HepG2 (cell line): ENCODE data around the gene TOX4. TPM values are rescaled to one million over a fixed set of nuclear protein-coding genes. Genes with fewer than 3 reads are reported as not detected.
A peak's percentile ranks its signal among the peaks of the same experiment; 100 is the strongest.

Experiments
- ADNP ChIP-seq: sonication (generic); formaldehyde crosslinking; IDR thresholded peaks from 2 replicates; pipeline ENCODE4 v1.4.0; 2020; ENCODE audit warnings: missing genetic modification reagents
- KDM5B ChIP-seq: sonication (generic); formaldehyde crosslinking; IDR thresholded peaks from 2 replicates; pipeline ENCODE4 v1.4.0; 2020; ENCODE audit warnings: missing genetic modification reagents, mild to moderate bottlenecking, borderline replicate concordance
- NPAS2 ChIP-seq: sonication (generic); formaldehyde crosslinking; IDR thresholded peaks from 2 replicates; pipeline ENCODE4 v1.8.0; 2022; ENCODE audit warnings: mild to moderate bottlenecking, missing genetic modification reagents, borderline replicate concordance
- SATB2 ChIP-seq: sonication (generic); formaldehyde crosslinking; IDR thresholded peaks from 2 replicates; pipeline ENCODE4 v1.5.0; 2020; ENCODE audit warnings: missing genetic modification reagents
- ZIK1 ChIP-seq: sonication (generic); formaldehyde crosslinking; IDR thresholded peaks from 2 replicates; pipeline ENCODE4 v1.5.0; 2020; ENCODE audit warnings: mild to moderate bottlenecking, low read depth, missing genetic modification reagents, borderline replicate concordance
- ZNF652 ChIP-seq: IDR thresholded peaks from 2 replicates; pipeline ENCODE4 v1.6.1; 2016; ENCODE audit warnings: low read depth, borderline replicate concordance
- polyA plus RNA-seq, 8 experiments: library from polyadenylated mRNA; depleted of rRNA in 3 of 8; stranded (reverse) in 7 of 8; unstranded in 1 of 8; fragments of >200 nt; fragmentation: Illumina TruSeq in 4 of 8; extraction: Trizol in 4 of 8; gene quantifications; 2 replicates each; pipeline versions ENCODE4 v1.2.1 to v1.2.3, GENCODE V29; 2011 to 2016; ENCODE audit warnings: low read depth in 4 of 8, missing spikeins in 1 of 8, mixed read lengths in 1 of 8; ENCODE audit not compliant: insufficient read depth in 1 of 8
- total RNA-seq, 5 experiments: library from RNA; depleted of rRNA; stranded (reverse); fragments of >200 nt; fragmentation: Illumina TruSeq; extraction: Trizol; gene quantifications; 2 replicates each; pipeline ENCODE4 v1.2.3, GENCODE V29; 2016; ENCODE audit warnings: low read depth in 1 of 5
- TF ChIP-seq, protein P1 (sequence below): sonication (generic); formaldehyde crosslinking; IDR thresholded peaks from 2 replicates; pipeline ENCODE4 v1.5.1; 2020; ENCODE audit warnings: mild to moderate bottlenecking, missing genetic modification reagents, borderline replicate concordance
- TF ChIP-seq, protein P2 (sequence below): sonication (generic); formaldehyde crosslinking; IDR thresholded peaks from 2 replicates; pipeline ENCODE4 v1.4.0; 2020; ENCODE audit warnings: mild to moderate bottlenecking, missing genetic modification reagents
- TF ChIP-seq, protein P3 (sequence below): IDR thresholded peaks from 2 replicates; pipeline ENCODE4 v1.6.1; 2016; ENCODE audit warnings: low read depth, borderline replicate concordance
- TF ChIP-seq, protein P4 (sequence below): sonication (generic); formaldehyde crosslinking; IDR thresholded peaks from 2 replicates; pipeline ENCODE4 v1.4.0; 2020; ENCODE audit warnings: missing genetic modification reagents

TOX4 gene
- total and polyA plus RNA-seq, 2 of the 13 experiments (the other 11 are each of a cell fraction or from before 2014, with no cell fraction given) = 71.8 to 163 TPM

DNA sequence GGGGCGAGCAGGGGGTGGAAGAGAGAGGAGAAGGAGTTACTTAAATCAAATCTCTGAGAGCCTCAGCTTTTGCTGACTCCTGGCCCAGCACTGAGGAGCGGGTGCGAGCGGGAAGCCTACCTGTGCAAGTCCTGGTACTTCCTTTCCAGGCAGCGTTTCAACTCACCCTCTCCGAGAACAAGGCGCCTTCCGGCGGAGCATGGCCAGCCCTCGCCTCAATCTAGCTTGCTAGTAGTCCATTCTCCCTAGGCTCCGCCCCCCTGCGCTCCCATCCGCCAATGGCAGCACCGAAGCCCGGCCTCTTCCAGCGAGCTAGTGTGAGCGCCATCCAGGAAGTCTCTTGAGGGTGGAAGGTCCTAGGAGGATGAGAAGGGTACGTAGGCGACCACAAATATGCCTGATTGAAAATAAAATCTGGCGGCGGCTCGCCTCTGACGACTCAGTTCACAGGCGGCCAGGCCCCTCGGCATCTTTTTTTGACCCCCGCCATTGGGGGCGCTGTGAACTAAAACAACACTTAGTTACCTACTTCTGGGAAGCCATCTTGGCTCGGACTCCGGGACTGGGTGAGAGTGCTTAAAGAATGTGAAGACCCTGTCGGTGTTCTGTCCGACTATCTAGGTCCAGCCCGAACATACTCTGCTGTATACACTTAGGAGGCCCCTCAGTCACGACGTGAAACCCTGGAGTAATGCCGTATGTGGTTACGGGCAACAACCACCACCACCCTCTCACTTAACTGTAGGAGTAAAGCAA is 20.9 kb upstream of the TOX4 start, which contains the start of gene CHD8 (continued):
- TF ChIP-seq, protein P1, sequence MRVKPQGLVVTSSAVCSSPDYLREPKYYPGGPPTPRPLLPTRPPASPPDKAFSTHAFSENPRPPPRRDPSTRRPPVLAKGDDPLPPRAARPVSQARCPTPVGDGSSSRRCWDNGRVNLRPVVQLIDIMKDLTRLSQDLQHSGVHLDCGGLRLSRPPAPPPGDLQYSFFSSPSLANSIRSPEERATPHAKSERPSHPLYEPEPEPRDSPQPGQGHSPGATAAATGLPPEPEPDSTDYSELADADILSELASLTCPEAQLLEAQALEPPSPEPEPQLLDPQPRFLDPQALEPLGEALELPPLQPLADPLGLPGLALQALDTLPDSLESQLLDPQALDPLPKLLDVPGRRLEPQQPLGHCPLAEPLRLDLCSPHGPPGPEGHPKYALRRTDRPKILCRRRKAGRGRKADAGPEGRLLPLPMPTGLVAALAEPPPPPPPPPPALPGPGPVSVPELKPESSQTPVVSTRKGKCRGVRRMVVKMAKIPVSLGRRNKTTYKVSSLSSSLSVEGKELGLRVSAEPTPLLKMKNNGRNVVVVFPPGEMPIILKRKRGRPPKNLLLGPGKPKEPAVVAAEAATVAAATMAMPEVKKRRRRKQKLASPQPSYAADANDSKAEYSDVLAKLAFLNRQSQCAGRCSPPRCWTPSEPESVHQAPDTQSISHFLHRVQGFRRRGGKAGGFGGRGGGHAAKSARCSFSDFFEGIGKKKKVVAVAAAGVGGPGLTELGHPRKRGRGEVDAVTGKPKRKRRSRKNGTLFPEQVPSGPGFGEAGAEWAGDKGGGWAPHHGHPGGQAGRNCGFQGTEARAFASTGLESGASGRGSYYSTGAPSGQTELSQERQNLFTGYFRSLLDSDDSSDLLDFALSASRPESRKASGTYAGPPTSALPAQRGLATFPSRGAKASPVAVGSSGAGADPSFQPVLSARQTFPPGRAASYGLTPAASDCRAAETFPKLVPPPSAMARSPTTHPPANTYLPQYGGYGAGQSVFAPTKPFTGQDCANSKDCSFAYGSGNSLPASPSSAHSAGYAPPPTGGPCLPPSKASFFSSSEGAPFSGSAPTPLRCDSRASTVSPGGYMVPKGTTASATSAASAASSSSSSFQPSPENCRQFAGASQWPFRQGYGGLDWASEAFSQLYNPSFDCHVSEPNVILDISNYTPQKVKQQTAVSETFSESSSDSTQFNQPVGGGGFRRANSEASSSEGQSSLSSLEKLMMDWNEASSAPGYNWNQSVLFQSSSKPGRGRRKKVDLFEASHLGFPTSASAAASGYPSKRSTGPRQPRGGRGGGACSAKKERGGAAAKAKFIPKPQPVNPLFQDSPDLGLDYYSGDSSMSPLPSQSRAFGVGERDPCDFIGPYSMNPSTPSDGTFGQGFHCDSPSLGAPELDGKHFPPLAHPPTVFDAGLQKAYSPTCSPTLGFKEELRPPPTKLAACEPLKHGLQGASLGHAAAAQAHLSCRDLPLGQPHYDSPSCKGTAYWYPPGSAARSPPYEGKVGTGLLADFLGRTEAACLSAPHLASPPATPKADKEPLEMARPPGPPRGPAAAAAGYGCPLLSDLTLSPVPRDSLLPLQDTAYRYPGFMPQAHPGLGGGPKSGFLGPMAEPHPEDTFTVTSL (CRISPR knock-in tag) = peak; percentile 30; the same call in 1 of the 2 replicates
- TF ChIP-seq ADNP (CRISPR knock-in tag) (no peak), ZIK1 (CRISPR knock-in tag) (peak; percentile 92), ZNF652 (CRISPR knock-in tag) (no peak), NPAS2 (CRISPR knock-in tag) (no peak), KDM5B (CRISPR knock-in tag) (peak; percentile 92; the same call in 1 of the 2 replicates), SATB2 (CRISPR knock-in tag) (0 out of 2 replicates have a peak, but pooled peaks have one; percentile 31)
- TF ChIP-seq, protein P2, sequence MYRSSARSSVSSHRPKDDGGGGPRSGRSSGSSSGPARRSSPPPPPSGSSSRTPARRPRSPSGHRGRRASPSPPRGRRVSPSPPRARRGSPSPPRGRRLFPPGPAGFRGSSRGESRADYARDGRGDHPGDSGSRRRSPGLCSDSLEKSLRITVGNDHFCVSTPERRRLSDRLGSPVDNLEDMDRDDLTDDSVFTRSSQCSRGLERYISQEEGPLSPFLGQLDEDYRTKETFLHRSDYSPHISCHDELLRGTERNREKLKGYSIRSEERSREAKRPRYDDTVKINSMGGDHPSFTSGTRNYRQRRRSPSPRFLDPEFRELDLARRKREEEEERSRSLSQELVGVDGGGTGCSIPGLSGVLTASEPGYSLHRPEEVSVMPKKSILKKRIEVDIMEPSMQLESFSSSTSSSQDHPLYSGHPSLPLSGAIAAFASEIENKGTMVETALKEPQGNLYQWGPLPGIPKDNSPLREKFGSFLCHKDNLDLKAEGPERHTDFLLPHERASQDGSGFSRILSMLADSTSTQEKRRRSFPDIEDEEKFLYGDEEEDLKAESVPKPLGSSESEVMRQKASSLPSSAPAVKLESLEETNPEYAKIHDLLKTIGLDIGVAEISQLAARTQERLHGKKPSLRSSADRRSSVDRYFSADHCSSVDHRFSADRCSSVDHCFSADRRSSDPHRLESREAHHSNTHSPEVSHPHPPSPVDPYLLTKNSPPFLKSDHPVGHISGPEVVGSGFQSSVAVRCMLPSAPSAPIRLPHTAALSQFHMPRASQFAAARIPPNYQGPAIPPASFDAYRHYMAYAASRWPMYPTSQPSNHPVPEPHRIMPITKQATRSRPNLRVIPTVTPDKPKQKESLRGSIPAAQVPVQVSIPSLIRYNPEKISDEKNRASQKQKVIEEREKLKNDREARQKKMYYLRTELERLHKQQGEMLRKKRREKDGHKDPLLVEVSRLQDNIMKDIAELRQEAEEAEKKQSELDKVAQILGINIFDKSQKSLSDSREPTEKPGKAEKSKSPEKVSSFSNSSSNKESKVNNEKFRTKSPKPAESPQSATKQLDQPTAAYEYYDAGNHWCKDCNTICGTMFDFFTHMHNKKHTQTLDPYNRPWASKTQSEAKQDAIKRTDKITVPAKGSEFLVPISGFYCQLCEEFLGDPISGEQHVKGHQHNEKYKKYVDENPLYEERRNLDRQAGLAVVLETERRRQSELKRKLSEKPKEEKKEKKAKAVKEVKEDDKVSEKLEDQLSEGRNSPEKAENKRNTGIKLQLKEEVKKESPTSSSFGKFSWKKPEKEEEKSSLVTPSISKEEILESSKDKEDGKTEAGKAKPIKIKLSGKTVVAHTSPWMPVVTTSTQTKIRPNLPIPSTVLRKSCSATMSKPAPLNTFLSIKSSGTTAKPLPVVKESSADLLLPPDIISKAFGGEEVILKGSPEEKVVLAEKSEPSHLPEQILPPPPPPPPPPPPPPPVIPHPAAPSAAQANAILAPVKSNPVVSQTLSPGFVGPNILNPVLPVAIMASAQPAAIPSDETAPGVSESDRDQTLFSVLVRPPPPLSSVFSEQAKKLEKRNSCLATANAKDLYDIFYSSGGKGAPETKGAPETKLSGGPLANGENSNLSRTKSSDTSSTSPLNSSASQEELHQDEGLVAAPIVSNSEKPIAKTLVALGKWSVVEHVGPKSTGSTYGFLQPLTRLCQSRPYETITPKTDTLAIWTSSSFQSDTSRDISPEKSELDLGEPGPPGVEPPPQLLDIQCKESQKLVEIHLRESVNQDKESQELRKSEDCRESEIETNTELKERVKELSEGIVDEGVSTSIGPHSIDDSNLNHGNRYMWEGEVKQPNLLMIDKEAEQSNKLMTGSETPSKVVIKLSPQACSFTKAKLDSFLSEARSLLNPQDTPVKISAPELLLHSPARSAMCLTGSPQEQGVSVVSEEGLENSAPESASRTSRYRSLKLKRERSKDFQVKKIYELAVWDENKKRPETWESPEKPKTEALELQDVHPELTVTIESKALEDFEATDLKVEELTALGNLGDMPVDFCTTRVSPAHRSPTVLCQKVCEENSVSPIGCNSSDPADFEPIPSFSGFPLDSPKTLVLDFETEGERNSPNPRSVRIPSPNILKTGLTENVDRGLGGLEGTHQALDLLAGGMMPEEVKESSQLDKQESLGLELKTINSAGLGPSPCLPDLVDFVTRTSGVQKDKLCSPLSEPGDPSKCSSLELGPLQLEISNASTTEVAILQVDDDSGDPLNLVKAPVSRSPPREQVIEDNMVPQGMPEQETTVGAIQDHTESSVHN (CRISPR knock-in tag) = no peak
- TF ChIP-seq, protein P3, sequence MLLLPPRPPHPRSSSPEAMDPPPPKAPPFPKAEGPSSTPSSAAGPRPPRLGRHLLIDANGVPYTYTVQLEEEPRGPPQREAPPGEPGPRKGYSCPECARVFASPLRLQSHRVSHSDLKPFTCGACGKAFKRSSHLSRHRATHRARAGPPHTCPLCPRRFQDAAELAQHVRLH (CRISPR knock-in tag) = peak; percentile 91
- TF ChIP-seq, protein P4, sequence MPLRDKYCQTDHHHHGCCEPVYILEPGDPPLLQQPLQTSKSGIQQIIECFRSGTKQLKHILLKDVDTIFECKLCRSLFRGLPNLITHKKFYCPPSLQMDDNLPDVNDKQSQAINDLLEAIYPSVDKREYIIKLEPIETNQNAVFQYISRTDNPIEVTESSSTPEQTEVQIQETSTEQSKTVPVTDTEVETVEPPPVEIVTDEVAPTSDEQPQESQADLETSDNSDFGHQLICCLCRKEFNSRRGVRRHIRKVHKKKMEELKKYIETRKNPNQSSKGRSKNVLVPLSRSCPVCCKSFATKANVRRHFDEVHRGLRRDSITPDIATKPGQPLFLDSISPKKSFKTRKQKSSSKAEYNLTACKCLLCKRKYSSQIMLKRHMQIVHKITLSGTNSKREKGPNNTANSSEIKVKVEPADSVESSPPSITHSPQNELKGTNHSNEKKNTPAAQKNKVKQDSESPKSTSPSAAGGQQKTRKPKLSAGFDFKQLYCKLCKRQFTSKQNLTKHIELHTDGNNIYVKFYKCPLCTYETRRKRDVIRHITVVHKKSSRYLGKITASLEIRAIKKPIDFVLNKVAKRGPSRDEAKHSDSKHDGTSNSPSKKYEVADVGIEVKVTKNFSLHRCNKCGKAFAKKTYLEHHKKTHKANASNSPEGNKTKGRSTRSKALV (CRISPR knock-in tag) = peak; percentile 35; the same call in 1 of the 2 replicates
